NCI-H1417 treated with DMSO at 0.1 percent for 48 hours (cell line): ENCODE measurements around the gene CROCC2.

ENCODE experiments used
- DNase-seq: peaks from one replicate; lab custom pipeline; 2025; lab: John Stamatoyannopoulos, UW

Gene CROCC2

DNA sequence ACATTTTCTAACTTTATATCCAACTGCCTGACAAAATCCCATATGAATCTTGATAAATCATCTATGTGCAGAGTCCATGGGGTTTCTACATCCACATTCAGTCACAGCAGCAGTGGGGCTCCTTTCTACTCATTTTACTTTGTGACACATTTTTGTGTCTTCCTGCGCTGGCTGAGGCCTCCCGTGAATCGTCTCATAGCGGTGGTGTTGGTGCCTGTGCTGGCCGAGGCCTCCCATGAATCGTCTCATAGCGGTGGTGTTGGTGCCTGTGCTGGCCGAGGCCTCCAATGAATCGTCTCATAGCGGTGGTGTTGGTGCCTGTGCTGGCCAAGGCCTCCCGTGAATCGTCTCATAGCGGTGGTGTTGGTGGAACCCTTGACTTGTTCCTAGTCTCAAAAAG is 109.3 kb downstream of the CROCC2 start:
- DNase-seq: no peak

DNA sequence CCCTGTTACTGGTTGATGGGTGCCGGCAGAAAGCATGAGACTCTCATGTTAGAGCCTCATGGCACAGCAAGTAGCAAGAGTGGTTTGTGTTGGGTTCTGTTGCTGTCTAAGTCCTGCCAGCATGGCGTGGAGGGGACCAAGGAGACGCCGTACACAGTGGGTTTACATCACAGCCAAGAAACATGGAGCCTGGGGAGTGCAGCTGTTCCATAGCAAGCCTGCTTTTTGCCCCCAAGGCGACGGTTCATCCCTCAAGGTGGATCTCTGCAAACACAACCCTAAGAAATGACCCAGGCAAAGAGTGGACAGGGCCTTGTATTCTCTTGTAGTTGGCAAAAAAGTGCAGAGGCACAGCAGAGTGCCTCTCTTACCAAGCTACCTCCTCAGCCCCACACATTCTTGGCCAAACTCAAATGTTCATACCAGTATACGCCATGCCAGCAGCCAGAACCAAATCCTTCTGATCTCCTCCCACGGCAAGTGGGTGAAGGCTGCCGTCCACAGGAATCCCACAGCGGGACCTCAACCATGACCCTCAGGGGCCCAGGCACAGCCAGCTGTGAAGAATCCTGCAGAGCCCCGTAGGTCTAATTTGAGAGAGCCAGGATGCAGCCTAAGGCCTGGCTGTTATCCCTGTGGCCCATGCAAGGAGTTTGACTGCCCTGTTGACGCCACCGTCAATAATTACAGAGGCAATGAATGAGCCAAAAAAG is 111.2 kb downstream of the CROCC2 start:
- DNase-seq: no peak

DNA sequence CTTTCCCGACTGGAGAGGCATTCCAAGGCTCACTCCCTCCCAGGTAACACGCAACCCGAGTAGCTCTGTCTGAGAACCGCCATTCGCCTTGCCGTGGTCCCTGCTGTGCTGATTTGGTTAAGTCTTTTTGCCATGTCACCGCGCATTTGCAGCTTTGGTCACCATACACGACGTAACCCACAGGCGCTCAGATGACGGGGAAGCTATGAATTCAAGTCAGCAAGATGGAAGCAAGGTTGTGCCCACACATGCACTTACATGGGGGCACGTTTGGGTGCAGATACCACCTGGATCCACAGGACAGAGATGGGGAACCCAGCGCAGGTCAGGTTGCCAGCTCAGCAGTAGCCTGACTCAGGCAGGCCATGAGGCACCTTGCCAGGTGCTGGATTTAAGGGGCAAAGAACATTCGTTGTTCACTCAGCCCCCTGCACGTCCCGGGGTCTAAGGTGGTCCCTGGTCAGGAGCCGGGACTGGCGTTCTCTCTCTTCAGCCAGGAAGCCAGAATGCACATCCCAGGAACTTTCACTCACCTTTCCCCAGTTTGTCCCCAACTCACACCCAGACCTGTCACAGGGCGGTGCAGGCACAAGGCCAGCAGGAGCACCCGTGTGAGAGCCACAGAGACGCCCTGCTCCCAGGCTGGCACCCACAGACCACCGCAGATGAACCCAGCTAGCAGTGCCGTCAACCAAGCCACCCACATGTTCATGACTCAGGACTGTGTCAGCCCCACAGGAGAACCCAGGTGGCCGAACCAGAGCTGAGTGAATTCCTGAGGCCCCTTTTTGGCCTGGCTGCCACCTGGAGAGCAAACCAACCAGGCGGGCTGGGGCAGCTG is 112.1 kb downstream of the CROCC2 start:
- DNase-seq: no peak

DNA sequence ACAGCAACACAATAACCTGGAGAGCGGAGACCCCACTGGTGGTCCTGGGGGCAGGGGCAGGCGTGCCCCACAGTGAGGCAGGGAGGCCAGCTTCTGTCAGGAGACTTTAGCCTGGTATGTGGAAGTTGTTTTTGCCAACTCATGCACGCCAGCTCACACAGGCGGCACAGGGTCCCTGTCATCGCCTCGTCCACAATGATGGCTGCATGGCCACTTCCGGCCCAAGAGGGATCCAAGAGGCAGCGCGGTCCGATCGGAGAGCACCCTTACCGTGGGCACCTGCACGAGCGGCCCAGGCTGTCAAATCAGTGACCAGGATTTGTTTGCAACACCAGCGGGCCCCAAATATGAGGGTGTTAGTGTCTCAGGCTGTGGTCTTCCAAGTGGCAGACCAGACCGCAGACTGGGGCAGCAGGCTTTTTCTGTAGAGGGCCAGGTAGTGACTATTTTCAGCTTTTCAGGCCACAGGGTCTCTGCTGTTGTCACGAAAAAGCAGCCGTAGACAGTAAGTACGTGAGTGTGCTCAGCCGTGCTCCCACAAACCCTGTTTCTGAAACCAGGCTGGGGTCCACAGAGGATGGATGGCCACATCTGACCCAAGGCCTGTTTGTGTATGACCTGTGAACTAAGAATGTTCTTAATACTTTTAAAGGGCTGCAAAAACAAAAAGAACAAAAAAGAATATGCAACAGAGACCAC is 113.5 kb downstream of the CROCC2 start:
- no peak for DNase-seq

DNA sequence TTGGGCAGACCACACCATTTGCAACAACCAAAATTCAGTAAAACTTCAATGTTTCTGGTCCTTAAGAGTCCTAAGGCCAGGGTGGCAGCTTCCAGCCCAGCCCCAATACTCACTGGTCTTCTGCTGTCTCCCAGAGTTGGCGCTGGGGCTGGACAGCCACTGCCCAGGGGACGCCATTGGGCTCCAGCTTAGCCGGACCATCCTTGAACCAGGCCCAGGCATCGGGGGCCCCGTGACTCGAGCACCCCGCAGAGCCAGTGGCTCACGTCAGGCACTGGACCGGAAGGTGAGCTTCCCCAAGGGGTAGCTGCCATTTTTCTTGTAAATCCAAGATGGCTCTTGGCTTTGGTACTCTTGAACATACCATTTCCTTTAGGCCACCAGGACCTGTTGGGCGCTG is 114.1 kb downstream of the CROCC2 start:
- DNase-seq: no peak

DNA sequence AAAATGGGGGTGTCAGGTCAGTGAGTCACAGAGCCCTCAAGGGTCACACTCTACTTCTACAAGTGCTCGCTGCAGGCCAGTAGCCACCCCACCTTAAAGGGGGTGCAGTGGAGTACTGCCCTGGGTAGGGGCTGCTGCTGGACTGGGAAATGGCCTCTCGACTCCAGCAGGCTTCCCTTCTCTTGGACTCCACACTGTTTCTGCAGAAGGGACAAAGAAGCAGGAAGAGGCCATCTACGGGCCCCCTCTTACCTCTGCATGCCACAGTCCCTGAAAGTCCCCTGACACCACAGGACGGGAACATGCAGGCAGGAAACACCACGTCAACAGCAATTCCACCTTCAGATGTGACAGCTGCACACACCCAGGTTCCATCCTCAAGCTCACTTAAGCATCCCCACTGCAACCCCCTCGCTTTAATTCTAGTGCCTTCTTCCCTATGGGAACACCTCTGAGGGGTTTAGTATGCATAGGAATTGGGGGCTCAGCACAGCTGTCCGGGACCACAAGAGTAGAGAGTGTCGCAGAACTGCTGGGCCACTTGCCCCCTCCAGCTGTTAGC is 114.6 kb downstream of the CROCC2 start:
- DNase-seq: no peak

DNA sequence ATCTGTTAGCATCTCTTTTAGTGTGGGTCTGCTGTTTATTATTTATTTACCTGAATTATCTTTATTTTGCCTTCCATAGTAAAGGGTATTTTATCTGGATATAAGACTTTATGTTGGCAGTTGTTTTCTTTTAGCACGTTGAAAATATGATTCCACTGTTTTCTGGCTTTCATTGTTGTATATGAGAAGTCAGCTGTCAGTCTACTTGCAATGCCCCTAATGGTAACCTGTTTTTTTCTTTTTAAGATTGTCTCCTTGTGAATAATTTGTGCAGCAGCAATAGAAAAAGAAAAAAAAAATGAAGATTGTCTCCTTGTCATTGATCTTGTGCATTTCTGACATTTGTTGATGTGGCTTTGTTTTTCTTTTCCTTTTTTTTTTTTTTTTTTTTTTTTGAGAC is 119.5 kb downstream of the CROCC2 start:
- DNase-seq: no peak

DNA sequence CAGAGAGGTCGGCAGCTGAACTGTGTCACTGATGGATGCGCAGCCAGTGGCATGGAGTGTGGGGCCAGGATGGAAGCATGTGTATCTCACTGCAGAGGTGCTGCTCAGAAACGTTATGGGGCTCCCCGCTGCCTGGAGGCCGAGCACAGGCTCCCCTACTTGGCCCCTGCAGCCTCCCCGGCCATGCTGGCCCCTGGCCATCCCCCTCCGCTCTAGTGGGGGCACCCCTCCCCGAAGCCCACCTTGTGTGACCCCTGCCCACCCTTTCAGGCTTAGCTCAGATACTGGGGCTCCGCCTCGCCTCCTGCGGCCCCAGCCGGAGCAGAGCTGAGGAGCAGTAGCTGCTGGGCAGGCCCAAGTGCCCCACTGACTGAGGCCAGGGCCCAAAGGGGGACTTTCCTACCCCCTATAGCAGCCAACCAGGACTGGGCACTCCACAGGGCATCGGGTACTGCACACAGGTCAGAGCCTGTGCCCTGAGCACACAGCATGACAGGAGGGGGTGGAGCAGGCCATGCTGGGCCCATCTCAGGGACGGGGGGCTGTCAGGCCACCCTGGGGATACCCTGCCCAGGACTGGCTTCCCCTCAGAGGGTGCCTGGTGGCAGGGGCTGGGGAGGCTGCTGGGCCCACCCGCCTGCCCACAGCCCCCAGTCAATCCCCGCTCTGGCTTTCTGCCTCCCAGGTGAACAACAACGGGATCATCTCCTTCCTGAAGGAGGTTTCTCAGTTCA is 123.6 kb downstream of the CROCC2 start:
- no peak for DNase-seq

DNA sequence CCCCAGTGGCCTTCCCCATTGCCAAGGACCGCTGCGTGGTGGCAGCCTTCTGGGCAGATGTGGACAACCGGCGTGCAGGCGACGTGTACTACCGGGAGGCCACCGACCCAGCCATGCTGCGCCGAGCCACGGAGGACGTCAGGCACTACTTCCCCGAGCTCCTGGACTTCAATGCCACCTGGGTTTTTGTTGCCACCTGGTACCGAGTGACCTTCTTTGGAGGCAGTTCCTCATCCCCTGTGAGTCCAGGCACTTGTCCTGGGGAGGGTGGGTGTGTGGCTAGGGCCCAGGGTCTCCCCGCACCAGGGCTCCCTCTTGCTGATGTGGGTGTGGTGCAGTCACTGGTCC is 124.2 kb downstream of the CROCC2 start:
- DNase-seq: no peak

DNA sequence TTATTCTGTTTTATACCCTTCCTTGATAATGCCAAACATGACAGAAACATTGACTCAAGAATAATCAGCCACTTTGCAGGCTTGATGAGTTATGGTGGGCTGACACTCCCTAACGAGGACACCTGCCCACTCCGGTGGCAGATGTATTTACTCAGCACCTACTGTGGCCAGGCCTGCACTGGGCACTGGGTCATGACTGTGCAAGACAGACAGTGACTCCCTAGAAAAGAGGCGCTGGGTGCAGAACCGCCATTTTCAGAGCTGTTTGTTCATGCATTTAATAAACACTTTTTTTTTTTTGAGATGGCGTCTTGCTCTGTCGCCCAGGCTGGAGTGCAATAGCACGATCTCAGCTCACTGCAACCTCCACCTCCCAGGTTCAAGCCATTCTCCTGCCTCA is 124.7 kb downstream of the CROCC2 start:
- no peak for DNase-seq

DNA sequence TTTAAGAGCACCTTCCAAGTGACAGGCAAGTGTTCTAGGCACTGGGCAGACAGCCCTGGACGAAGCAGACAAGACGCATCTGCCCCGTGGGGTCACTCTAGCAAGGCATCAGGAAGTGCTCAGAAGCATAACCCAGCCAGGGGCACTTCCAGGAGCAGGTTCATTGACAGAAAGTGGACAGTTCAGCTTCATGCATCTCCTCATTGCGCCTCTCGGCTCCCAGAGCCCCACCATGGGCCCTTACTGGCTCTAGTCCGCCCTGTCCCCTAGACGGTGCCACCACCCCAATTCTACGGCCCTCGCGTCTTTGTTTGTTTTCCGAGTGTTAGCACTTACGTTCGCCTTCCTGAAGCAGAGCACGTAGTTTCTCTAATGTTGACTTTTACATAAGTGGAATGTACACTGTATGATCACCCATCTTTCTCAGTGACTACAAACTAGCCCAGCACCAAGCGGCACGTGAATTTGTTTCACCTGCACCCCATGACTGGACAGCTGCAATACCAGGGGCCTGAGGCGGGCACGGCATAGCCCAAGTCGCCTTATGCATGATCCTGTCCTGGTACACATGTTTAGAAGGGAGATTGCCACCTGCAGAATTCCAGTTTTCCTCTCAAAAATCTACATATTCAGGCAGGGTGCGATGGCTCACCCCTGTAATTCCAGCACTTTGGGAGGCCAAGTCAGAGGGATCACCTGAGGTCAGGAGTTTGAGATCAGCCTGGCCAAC is 125.5 kb downstream of the CROCC2 start:
- no peak for DNase-seq

DNA sequence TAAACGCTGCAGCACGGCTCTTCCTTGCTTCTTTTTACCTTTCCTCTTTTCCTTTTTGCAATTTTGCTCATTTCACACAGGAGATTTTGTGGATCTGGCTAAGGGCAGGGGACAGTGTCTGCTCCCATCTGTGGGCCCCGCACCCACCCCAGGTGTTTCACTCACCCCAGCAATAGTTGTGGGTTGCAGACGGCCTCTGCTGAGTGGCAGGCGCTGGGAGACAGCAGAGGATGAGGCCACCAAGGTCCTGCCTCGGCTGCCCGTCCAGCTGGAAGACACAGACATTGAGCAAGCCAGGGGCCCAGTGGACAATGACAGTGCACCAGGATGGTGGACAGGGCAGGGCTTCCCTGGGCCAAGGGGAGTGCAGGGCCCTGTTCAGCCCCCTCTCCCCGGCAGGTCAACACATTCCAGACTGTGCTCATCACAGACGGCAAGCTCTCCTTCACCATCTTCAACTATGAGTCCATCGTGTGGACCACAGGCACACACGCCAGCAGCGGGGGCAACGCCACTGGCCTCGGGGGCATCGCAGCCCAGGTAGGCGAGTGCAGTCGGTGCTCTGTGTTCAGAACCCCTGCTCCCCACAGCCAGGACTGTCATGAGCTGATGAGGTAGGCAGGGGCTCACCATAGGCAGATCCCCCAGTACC is 127.3 kb downstream of the CROCC2 start:
- DNase-seq: no peak

DNA sequence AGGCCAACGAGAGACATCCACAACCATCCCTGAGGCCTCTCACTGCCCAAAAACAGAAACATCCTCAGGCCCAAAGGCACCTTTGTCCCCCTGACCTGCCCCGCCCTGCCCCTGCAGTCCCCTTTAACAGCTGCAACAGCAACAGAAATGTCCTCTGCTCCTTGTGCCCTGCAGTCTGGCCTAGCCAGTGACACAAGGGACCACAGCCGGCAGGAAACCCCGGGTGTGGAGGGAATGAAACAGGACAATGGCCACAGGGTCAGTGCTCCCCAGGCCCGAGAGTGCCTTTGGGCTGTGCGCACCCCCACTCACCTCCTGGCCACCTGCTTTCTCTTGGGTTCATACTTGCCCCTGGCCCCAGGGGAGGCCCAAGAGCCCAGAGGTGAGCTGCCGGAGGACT is 127.9 kb downstream of the CROCC2 start:
- DNase-seq: no peak

DNA sequence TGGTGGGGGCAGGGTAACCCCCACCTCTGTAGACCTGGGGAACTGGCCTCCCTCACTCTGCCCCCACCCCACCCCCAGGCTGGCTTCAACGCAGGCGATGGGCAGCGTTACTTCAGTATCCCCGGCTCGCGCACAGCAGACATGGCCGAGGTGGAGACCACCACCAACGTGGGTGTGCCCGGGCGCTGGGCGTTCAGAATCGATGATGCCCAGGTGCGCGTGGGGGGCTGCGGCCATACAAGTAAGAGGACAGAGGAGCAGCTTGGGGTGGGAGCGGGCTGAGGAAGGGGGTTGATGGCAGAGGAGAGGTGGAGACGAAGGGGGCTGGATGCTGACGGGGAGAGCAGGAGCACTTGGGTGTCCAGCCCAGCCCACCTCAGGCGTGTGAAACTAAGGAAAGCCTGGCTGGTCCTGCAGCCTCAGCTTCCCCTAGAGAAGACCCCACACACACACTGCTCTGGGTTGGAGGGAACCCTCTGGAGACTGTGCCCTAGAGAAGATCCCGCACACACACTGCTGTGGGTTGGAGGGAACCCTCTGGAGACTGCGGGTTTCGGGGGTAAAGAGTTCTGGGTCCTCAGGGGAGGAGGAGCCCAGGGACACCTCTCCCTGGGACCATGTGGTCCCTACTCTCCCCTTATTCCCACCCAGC is 128.5 kb downstream of the CROCC2 start:
- no peak for DNase-seq

DNA sequence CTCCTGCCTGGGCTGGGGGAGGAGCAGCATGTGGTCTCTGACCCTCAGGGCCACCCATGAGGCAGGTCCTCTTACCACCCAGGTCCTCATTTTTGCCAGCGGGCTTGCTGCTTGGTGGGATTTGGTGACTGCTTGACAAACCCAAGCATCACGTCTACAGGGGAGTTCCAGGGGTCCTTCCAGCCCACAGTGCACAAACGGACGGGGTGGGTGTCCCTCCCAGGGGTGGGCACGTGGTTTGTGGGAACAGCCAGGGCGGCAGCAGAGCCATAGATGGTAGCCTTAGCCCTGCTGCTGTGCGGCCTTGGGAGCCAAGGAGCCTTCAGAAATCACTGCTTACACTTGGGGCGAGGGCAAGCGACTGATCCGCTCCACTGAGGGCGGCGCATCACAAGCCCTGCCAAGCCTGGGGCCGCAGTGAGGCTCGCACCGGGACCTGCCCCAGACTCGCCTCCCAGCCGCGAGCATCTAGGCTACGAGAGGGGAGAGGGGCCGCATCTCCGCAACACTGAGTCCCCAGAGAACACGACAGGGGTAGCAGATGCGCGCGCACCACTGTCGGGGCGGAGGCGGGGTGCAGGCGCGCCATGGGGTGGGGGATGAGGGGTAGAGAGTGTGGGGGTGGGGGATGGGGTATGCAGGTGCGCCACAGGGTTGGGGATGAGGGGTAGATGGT is 129.1 kb downstream of the CROCC2 start:
- no peak for DNase-seq

DNA sequence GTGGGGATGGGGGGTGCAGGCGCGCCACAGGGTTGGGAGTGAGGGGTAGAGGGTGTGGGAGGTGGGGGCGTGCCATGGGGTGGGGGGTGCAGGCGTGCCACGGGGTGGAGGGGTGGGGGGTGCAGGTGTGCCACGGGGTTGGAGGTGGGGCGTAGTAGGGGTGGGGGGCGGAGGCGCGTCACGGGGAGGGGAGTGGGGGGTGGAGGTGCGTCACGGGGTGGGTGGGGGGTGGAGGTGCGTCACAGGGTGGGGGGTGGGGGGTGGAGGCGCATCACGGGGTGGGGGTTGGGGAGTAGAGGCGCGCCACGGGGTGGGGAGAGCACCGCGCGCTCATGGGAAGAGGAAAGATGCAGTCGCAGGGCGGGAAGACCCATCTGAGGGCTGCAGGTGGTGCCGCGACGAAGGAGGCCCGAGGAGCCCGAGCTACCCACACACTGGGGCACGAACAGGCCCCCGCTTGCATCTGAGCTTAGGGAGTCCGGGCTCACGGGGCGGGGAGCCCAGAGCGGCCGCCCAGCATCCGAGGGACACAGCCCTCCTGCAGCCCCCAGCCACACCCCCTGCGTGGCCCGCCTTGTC is 129.8 kb downstream of the CROCC2 start:
- DNase-seq: no peak

DNA sequence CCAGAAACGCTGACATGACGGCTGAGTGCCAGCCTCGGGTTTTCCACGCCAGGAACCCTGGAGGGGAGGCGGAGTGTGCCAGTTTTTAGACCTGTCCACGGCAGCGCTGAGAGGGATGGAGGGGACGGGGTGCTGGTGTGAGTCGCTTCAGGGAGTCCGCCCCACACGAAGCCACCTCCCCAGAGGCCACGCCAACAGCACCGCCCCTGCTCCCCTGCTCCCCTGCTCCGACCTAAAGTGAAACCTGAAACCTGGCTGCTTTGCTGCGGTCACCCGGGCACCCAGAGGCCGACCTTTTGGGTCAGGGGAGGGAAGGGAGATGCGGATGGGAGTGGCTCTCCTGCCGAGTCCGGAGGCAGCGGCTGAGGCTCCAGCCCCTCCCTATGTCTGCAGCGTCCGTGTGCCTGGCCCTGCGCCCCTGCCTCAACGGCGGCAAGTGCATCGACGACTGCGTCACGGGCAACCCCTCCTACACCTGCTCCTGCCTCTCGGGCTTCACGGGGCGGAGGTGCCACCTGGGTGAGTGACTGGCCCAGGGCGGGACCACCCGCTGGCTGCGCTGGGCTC is 130.3 kb downstream of the CROCC2 start:
- DNase-seq: no peak

DNA sequence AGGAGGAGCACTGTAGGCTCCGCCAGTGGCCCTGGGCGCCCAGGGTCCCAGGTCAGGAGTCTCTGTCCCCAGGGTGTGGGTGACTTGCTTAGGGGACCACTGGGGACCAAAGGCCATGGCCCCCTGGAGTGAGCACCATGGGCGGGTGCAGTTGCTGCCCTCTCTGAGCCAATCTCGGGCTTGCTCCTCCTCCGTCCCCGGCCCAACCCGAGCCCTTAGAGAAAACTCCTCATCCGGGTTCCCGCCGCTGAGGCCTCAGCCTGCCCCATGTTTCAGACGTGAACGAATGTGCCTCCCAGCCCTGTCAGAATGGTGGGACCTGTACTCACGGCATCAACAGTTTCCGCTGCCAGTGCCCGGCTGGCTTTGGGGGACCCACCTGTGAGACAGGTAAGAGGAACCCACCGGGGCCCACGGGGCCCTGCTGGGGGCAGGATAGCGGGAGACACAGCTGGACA is 130.9 kb downstream of the CROCC2 start:
- DNase-seq: no peak

DNA sequence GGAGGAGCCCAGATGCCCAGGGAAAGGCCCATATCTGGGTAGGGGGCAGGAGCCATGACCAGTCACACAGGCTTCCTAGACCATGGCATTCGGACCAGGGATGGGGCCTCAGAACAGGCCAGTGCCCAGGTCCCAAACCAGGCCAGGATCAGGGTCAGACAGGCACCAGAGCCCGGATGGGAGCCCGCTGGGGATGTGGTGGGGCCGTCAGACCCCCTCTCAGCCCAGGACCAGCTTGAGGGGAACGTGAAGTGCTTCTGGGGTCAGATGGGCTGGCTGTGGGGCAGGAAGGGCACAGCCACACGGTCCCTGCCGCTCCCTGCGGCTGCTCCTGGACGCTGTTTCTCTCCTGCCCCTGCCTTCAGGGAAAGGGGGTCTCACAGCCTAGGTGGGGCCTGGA is 131.4 kb downstream of the CROCC2 start:
- DNase-seq: no peak
